Measurements from ENCODE around the gene CALML5.

DNA sequence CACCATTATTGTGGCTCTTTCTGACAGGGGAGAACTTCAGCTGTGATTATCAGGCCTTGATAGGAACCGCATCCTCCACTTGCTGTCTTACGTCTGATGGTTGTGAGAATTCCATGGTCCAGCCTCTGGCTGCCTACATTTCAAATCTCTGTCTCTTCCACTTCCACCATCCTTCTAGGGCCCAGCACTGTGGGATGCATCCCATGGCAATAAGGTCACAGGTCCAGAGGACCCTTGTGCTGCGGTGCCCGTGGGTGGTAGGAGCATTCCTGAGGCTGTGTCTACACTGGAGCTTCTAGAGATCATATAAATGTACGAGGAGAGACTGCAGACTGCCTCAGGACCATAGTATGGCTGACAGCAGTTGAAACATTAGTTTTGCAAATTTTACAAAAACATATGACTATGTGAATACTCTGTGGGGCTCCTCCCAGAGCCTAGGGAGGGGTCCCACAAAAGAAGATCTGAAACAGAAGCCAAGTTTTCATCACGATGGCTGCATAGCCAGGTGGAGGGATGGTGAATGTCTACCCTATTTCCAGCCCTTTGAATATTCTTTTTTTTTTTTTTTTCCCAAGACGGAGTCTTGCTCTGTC lies 37.2 kb upstream of the CALML5 start:
- TF ChIP-seq POLR2AphosphoS5 (IDR thresholded peaks at IDR 0.05; ENCODE audit: borderline replicate concordance, low read depth, low read length) (no peak), EZH2 (IDR thresholded peaks at IDR 0.05) (no peak)

Data from SK-N-MC (cell line).